C4-2B (cell line): ENCODE data around the gene FRAS1.

ENCODE experiments used
- CTCF ChIP-seq: fragments of 450-650 bp; conservative IDR thresholded peaks from 2 replicates; pipeline ENCODE4 v1.5.1; 2017; ENCODE audit warnings: mild to moderate bottlenecking
- ZFX ChIP-seq: fragments of 450-650 bp; IDR thresholded peaks from 2 replicates; pipeline ENCODE4 v1.6.1; 2017

- TF ChIP-seq CTCF, result no peak
- TF ChIP-seq ZFX, result no peak
Measured at GRCh38 chr4:78493731-78494130, 436.6 kb downstream of the FRAS1 start.
